Upper lobe of left lung (tissue), 4 donors: ENCODE data around the gene LRRC14B.

ENCODE experiments used
- POLR2A ChIP-seq, 4 donors: fragments of 450-650 bp; IDR thresholded peaks; one replicate each; pipeline ENCODE4 v1.5.1; 2016 to 2017; ENCODE audit warnings: antibody characterized with exemption in 4 of 4, mild to moderate bottlenecking in 2 of 4
- TF ChIP-seq, protein P1 (sequence below), 6 experiments: fragments of 450-650 bp in 4 of 6; fragments of 200-600 bp in 2 of 6; sonication (generic) in 2 of 6; IDR thresholded peaks; one replicate each; pipeline ENCODE4 v1.5.1; 2016 to 2019; ENCODE audit warnings: antibody characterized with exemption in 6 of 6

DNA sequence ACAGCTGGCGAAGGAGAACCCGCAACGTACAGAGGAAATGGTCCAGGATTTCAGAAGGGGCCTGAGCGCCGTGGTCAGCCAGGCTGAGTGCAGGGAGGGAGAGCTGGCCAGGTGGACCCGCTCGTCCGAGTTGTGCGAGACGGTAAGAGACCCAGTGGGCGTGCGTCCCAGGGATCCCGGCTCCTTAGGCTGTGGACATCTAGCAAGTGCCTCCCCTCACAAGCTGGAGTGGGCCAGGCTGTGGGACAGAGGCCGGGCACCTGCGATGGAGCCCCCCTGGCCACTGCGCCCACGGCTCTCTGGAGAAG, 29.5 kb upstream of the LRRC14B start:
- TF ChIP-seq, protein P1, sequence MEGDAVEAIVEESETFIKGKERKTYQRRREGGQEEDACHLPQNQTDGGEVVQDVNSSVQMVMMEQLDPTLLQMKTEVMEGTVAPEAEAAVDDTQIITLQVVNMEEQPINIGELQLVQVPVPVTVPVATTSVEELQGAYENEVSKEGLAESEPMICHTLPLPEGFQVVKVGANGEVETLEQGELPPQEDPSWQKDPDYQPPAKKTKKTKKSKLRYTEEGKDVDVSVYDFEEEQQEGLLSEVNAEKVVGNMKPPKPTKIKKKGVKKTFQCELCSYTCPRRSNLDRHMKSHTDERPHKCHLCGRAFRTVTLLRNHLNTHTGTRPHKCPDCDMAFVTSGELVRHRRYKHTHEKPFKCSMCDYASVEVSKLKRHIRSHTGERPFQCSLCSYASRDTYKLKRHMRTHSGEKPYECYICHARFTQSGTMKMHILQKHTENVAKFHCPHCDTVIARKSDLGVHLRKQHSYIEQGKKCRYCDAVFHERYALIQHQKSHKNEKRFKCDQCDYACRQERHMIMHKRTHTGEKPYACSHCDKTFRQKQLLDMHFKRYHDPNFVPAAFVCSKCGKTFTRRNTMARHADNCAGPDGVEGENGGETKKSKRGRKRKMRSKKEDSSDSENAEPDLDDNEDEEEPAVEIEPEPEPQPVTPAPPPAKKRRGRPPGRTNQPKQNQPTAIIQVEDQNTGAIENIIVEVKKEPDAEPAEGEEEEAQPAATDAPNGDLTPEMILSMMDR (IDR thresholded peaks at IDR 0.05): no peak
- TF ChIP-seq POLR2A (IDR thresholded peaks at IDR 0.05): no peak
